ENCODE measurements around the gene VPS41.

DNA sequence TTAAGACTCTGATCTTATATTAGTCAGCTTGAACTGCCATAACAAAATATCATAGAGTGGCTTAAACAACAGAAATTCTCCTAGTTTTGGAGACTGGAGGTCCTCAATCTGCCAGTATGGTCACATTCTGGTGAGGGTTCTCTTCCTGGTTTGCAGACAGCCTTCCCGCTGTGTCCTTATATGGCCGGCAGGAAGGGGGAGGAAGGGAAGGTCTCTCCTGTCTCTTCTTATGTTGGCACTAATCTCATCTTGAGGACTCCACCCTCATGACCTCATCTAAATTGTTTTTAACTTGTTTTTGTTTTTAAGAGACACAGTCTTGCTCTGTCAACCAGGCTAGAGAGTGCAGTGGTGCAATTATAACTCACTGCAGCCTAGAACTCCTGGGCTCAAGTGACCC is 53.1 kb downstream of the VPS41 start:
- TF ChIP-seq POLR2A (IDR thresholded peaks at IDR 0.05; ENCODE audit: low read length): no peak
- no peak for TF ChIP-seq GATA1 (IDR thresholded peaks at IDR 0.05; ENCODE audit: low read depth, low read length)

Data from erythroblast (primary cell).